Testis (tissue), 2 donors: ENCODE results near the gene SOX1.

Experiments
- CTCF ChIP-seq, 3 experiments: fragments of 450-650 bp in 2 of 3; fragments of 200-600 bp in 1 of 3; sonication (generic) in 1 of 3; IDR thresholded peaks; one replicate each; pipeline ENCODE4 v1.5.1; 2016 to 2019; ENCODE audit warnings: antibody characterized with exemption in 3 of 3, mild to moderate bottlenecking in 2 of 3, moderate library complexity in 1 of 3
- POLR2A ChIP-seq: fragments of 450-650 bp; IDR thresholded peaks from one replicate; pipeline ENCODE4 v1.6.1; 2017; ENCODE audit warnings: antibody characterized with exemption, mild to moderate bottlenecking, moderate library complexity

- no peak for TF ChIP-seq CTCF (IDR thresholded peaks at IDR 0.05)
- TF ChIP-seq POLR2A = no peak
Observed at GRCh38 chr13:112032186-112032993, 34.6 kb upstream of the SOX1 start.
